Kidney (tissue), 14 donors: ENCODE measurements around the gene LIN52. TPM values are rescaled to one million over a fixed set of nuclear protein-coding genes. Genes with fewer than 3 reads are reported as not detected.

ENCODE experiments used
- DNase-seq, 5 donors: peaks; one replicate each; pipeline ENCODE4 v3.0.0-alpha.2; 2013 to 2020
- FAIRE-seq: peaks from 2 replicates; lab custom pipeline; 2012; peaks lifted over from hg19 to GRCh38; lab: Jason Lieb, UNC
- H3K27ac ChIP-seq, 2 donors: one replicate each; pipeline ENCODE4 v1.7.0; 2013; ENCODE audit warnings: low read depth in 2 of 2, low read length in 2 of 2, inconsistent platforms in 1 of 2
- H3K27me3 ChIP-seq: one replicate; pipeline ENCODE4 v1.7.1; 2013; ENCODE audit warnings: low read length, inconsistent platforms; ENCODE audit not compliant: control insufficient read depth, insufficient read depth
- H3K36me3 ChIP-seq, 3 donors: one replicate each; pipeline versions ENCODE4 v1.7.0 to v1.7.1; 2013; ENCODE audit warnings: low read length in 3 of 3, control low read depth in 1 of 3, inconsistent platforms in 1 of 3; ENCODE audit not compliant: insufficient read depth in 3 of 3, control insufficient read depth in 2 of 3
- H3K4me1 ChIP-seq, 3 donors: one replicate each; pipeline versions ENCODE4 v1.7.0 to v1.7.1; 2013; ENCODE audit warnings: low read length in 3 of 3, inconsistent platforms in 1 of 3, low read depth in 1 of 3; ENCODE audit not compliant: control insufficient read depth in 2 of 3, insufficient read depth in 2 of 3
- H3K4me3 ChIP-seq, 3 donors: one replicate each; pipeline versions ENCODE4 v1.7.0 to v1.8.1; 2013; ENCODE audit warnings: low read length in 3 of 3, control low read depth in 1 of 3, inconsistent platforms in 1 of 3
- H3K9ac ChIP-seq, 3 donors: one replicate each; pipeline versions ENCODE4 v1.7.0 to v1.7.1; 2013; ENCODE audit warnings: low read length in 3 of 3, control low read depth in 1 of 3, inconsistent platforms in 1 of 3
- H3K9me3 ChIP-seq, 3 donors: one replicate each; pipeline versions ENCODE4 v1.7.0 to v1.7.1; 2013; ENCODE audit warnings: low read length in 3 of 3, control low read depth in 1 of 3, inconsistent platforms in 1 of 3; ENCODE audit not compliant: control insufficient read depth in 2 of 3, insufficient read depth in 1 of 3
- CTCF ChIP-seq: IDR thresholded peaks from 3 replicates; pipeline ENCODE4 v1.5.1; 2012; ENCODE audit warnings: mild to moderate bottlenecking, moderate library complexity, borderline replicate concordance; ENCODE audit not compliant: insufficient read depth; ENCODE audit errors: extremely low read depth
- intact Hi-C: fragments of 100-400 bp; cut with DNase I; formaldehyde crosslinking; loops from one replicate; pipeline ENCODE4 v1.11.1; 2022
- polyA plus RNA-seq: library from polyadenylated mRNA; stranded (reverse); fragments of 350-450 nt; fragmentation: Illumina TruSeq; extraction: RNeasy Lipid Tissue Mini Kit (QIAGEN cat#74804); gene quantifications from one replicate; pipeline ENCODE4 v1.2.3, GENCODE V29; 2014; ENCODE audit warnings: low read depth, low replicate concordance; ENCODE audit not compliant: insufficient read depth
- total RNA-seq: library from RNA; stranded (reverse); fragmentation: NEBNext Ultra II Directional; extraction: Animal tissue kit (Norgen Biotek cat#: 25700); gene quantifications from one replicate; pipeline ENCODE4 v1.2.1, GENCODE V29; 2021
- donor health status: control.
- donor health status: control.
- donor health status: control.
- donor health status: control.
- donor health status: control.
- donor health status: DM: yes; HTN: yes; CAD: no.
- donor health status: Normal renal cell carcinoma (clear cell type).

The LIN52 gene
- total and polyA plus RNA-seq, 2 donors from 2014 or later, result 8.5 to 13.3 TPM

GRCh38 chr14:74221741-74222140 is 137.0 kb downstream of the LIN52 start:
- Histone ChIP-seq H3K27me3 (no peaks in the 10 kb centered on the region), H3K9me3 (no peaks in the 10 kb centered on the region), H3K4me3 (no peak overlapping the region), H3K9ac (no peak overlapping the region), H3K4me1 (peaks cover 0 to 2% (median 0%) of the 10 kb centered on the region in 3 donors), H3K27ac (no peak overlapping the region), H3K36me3 (no peaks in the 10 kb centered on the region)
- no peak for TF ChIP-seq CTCF
- no peak for FAIRE-seq
- intact Hi-C loops, result no loop called here
- DNase-seq, result no peak

- no peak for FAIRE-seq
Observed at GRCh38 chr14:74223016-74223415, 138.3 kb downstream of the LIN52 start.

GRCh38 chr14:74231784-74232183 is 147.0 kb downstream of the LIN52 start:
- intact Hi-C loops, result no loop called here
- no peak for TF ChIP-seq CTCF
- DNase-seq (no peak), FAIRE-seq (no peak)
- no peaks in the 10 kb centered on the region for H3K4me1 ChIP-seq
- H3K27me3 ChIP-seq, result no peaks in the 10 kb centered on the region
- no peak overlapping the region for H3K9ac ChIP-seq
- no peaks in the 10 kb centered on the region for H3K36me3 ChIP-seq
- H3K9me3 ChIP-seq, result peaks cover 0 to 4% (median 0%) of the 10 kb centered on the region in 3 donors
- H3K27ac ChIP-seq, result no peak overlapping the region
- no peak overlapping the region for H3K4me3 ChIP-seq

More at GRCh38 chr14:74223016-74223415, 138.3 kb downstream of the LIN52 start:
- DNase-seq, result no peak
- Histone ChIP-seq H3K36me3 (no peaks in the 10 kb centered on the region), H3K4me1 (no peaks in the 10 kb centered on the region), H3K27ac (no peak overlapping the region), H3K27me3 (no peaks in the 10 kb centered on the region), H3K9me3 (no peaks in the 10 kb centered on the region), H3K4me3 (no peak overlapping the region), H3K9ac (no peak overlapping the region)
- intact Hi-C loops, result no loop called here
- no peak for TF ChIP-seq CTCF

GRCh38 chr14:74235017-74235416 is 150.3 kb downstream of the LIN52 start:
- H3K9me3 ChIP-seq, result peaks cover 0 to 4% (median 0%) of the 10 kb centered on the region in 3 donors
- no peaks in the 10 kb centered on the region for H3K36me3 ChIP-seq
- H3K4me1 ChIP-seq, result no peaks in the 10 kb centered on the region
- no peak for FAIRE-seq
- H3K4me3 ChIP-seq, result no peak overlapping the region
- no peak overlapping the region for H3K27ac ChIP-seq
- TF ChIP-seq CTCF, result no peak
- H3K9ac ChIP-seq, result no peak overlapping the region
- no peak for DNase-seq
- H3K27me3 ChIP-seq, result peaks cover 14% of the 10 kb centered on the region
- intact Hi-C loops, result no loop called here
